A673 (cell line): ENCODE measurements around the gene EFS.

Experiments used
- EZH2 ChIP-seq: fragments of 200-600 bp; sonication (generic); IDR thresholded peaks from 2 replicates; pipeline ENCODE4 v1.6.1; 2017; ENCODE audit warnings: borderline replicate concordance, low read depth, mild to moderate bottlenecking, mixed read lengths, antibody characterized with exemption, low read length; ENCODE audit not compliant: poor library complexity, severe bottlenecking
- TF ChIP-seq, protein P1 (sequence below): fragments of 300-800, 200-600 bp; sonication (generic); conservative IDR thresholded peaks from 2 replicates; pipeline ENCODE4 v1.5.1; 2017; ENCODE audit warnings: low read depth, mild to moderate bottlenecking, antibody characterized with exemption, low read length, moderate library complexity, mixed read lengths

DNA sequence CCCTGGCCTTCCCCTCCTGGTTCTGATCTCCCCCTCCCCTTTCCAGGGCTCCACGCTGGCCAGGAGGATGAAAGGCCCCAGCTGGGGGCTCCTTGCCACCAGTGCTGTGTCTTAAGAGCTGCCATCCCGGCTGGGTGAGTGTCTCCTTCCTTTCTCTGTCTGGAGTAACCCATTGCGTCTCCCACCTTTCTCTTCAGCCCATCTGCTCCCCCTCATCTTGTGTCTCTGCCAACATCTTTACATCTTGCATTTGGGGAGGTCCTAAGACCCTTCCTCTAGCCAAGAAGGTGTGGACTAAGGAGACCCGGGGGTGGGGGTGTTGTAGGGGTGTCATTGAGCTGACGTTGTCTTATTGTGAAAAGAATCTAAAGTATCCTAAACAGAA, 57.8 kb downstream of the EFS start:
- TF ChIP-seq, protein P1, sequence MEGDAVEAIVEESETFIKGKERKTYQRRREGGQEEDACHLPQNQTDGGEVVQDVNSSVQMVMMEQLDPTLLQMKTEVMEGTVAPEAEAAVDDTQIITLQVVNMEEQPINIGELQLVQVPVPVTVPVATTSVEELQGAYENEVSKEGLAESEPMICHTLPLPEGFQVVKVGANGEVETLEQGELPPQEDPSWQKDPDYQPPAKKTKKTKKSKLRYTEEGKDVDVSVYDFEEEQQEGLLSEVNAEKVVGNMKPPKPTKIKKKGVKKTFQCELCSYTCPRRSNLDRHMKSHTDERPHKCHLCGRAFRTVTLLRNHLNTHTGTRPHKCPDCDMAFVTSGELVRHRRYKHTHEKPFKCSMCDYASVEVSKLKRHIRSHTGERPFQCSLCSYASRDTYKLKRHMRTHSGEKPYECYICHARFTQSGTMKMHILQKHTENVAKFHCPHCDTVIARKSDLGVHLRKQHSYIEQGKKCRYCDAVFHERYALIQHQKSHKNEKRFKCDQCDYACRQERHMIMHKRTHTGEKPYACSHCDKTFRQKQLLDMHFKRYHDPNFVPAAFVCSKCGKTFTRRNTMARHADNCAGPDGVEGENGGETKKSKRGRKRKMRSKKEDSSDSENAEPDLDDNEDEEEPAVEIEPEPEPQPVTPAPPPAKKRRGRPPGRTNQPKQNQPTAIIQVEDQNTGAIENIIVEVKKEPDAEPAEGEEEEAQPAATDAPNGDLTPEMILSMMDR = no peak
- no peak for TF ChIP-seq EZH2
